Stimulated activated CD4-positive, alpha-beta T cell treated with anti-CD3 and anti-CD28 coated beads, Interleukin-1b, Interleukin-23, amount 100 ng/mL, for 48 hours (primary cell): ENCODE data around the gene ERI2.
"Not testable (repeated sequence)": the region's sequence is repeated elsewhere in the genome, so short reads cannot be mapped to it uniquely, and the experiment has no call there.

Experiments used
- DNase-seq: peaks from one replicate; pipeline ENCODE4 v3.0.0-alpha.2; 2020

The ERI2 gene

GRCh38 chr16:20812510-20812909, 6.2 kb upstream of the ERI2 start:
- DNase-seq, result no peak

GRCh38 chr16:20811889-20812439, 5.7 kb upstream of the ERI2 start:
- DNase-seq, result no peak

DNA sequence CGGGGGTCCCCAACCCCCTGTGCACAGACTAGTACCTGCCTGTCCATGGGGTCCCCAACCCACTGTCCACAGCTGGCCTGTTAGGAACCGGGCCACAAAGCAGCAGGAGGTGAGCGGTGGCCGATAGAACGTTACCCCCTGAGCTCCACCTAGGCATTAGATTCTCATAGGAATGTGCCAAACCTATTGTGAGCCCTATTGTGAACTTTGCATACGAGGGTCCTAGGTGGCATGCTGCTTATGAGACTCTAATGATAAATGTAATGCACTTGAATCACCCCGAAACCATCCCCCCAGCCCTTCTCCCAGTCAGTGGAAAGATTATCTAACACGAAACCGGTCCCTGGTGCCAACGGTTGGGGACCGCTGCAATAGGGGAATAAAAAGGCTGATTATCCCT, 1.6 kb upstream of the ERI2 start:
- DNase-seq, result no peak

DNA sequence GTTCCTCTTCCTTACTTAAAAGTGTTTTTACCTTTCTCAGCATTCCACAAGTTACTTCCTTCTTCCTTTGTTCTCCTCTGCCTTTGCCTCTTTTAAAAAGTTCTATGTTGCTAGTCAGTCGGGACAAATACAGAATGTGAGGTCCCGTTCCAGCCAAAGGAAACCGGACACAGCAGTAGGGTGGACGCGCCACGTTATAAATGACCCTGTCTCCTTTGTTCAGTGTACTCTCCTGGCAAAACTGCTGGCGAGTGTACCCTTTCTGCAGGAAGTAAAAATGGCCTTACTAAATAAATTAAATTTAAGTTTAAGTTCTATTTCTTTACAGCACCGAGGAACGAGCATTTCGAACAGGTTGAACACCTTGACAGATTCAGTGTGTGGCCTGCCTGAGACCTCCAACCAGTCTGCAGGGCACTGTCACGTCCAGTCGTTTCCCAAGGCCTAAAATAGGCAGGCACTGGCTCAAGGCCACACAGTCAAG, 546 bp downstream of the ERI2 start:
- peak; percentile 2 for DNase-seq

DNA sequence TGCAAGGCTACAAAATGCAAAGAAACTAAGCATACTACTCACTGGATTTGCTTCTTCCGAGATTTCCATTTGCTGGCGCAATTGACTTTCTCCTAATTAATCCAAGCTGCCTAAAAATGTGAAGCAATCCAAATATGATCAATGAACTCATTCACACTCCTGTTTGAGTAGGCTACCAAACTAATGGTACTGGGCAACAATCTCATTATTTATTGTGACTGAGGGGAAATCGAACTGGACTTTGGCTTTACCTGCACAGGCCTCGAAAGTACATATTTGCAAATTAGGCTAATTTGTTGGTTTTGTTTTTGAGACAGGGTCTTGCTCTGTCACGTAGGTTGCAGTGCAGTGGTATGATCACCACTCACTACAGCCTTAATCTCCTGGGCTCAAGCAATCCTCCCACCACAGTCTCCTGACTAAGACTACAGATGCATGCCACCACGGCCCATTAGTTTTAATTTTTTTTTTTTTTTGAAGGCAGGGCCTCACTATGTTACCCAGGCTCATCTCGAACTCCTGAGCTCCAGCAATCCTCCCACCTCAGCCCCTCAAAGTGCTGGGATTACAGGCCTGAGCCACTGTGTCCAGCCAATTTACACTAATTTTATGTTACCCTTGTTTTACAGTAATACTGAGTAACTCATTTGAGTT, 2.6 kb downstream of the ERI2 start:
- no peak for DNase-seq

GRCh38 chr16:20803192-20803560, 3.1 kb downstream of the ERI2 start:
- no peak for DNase-seq

- DNase-seq, result no peak
These were observed 5.0 kb downstream of the ERI2 start for GRCh38 chr16:20801278-20801677.

GRCh38 chr16:20799599-20799998, 6.7 kb downstream of the ERI2 start:
- no peak for DNase-seq

DNA sequence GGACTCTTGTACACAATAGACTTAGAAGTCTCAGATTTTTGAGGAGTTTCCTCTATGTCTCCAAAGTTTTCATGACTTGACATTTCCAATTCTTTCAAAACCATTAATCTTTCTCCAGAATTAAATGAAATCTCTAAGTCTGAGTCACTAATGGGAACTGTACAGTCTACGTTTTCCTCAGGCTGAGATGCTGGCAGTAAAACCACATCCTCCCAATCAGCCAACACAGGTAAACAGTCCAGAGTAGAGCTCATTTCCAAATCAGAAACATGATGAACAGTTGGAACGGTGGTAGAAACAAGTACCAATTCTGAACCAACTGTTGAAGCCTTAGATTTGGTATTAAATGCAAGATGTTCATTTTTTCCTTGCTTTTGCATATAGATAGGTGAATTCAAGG, 7.9 kb downstream of the ERI2 start:
- no peak for DNase-seq

DNA sequence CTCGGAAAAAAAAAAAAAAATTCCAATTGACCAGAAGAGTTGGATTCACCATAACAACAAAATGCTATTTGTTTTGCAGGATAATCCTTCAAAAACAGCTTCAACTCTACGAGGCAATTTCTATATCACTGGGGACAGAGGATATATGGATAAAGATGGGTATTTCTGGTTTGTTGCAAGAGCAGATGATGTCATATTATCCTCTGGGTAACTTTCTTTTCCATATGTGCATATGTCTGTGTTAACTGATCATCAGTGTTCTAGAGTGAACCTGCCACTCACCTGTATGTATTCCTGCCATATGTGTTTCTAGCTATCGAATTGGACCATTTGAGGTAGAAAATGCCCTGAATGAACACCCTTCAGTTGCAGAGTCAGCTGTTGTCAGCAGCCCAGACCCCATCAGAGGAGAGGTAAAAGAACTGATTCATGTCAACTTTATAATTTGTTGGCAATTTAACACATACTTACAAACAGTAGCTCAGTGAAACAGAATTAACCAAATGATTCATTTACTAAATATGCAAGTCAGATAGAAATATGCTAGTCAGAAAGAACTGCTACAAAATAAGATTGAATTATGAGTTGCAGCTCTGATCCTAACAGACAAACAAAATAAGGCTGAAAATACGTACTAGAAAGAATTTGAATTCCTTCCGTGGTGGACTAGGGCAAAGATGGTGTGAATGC, 14.2 kb downstream of the ERI2 start:
- DNase-seq, result no peak

GRCh38 chr16:20789130-20789529, 17.1 kb downstream of the ERI2 start:
- DNase-seq, result no peak

GRCh38 chr16:20784204-20784603, 22.1 kb downstream of the ERI2 start:
- no peak for DNase-seq

- DNase-seq, result no peak
These were observed 23.8 kb downstream of the ERI2 start for GRCh38 chr16:20782470-20782869.

DNA sequence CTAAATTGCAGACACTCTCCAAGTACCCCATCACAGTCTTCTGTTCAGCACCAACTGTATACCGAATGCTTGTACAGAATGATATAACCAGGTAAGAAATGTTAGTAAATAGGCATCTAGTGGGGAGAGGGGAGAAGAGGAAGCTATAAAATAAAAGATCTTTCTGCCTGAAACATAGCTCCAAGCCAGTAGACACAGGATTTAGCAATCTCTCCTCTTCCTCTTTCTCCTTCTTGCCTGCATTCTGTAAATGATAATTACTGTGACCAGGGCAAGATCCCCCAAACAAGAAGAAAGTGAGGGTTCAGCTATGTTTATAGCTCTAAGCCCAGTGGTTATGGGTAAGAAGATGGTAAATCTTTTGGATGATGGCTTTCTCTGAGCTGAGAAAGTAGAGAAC, 24.6 kb downstream of the ERI2 start:
- DNase-seq, result no peak

DNA sequence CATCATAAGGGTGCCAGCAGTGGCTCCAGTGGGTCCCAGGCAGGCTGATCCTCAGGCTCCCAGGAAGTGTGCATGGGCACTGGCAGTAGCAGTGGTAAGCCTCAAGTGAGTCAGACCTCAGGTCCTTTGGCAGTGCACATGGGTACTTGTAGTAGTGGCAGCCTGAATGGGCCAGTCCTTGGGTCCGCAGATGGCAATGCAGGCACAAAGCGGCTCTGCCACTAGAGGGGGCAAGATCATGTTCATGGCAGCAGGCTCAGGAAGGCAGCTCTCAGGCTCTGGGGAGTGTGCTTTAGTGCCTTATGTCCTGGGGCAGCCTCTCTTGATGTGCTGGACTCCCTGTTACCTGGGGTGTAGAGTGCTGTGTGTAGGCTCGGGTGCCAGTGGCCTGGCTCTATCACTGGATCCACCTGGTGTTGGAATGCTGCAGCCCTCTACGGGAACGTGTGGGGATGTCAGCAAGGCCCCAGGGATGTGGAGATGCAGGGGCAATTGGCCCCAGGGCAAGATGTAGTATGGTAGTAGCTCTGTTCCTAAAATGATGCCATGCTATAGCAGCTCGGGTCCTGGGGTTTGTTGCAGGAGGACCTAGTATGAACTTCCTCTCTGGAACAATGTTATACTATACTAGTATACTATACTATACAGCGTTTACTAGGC, 31.4 kb downstream of the ERI2 start:
- DNase-seq, result peak; percentile 61

DNA sequence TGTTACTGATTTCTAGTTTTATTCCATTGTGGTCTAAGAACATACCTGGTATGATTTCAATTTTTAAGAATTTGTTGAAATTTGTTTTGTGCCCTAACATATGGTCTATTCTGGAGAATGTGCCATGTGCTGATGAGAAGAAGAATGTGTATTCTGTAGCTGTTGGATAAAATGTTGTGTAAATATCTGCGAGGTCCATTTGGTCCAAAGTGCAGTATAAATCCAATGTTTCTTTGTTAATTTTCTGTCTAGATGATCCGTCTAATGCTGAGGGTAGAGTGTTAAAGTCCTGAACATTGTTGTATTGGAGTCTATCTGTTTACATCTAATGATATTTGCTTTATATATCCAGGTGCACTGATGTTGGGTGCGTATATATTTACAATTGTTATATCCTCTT, 32.6 kb downstream of the ERI2 start:
- no peak for DNase-seq

DNA sequence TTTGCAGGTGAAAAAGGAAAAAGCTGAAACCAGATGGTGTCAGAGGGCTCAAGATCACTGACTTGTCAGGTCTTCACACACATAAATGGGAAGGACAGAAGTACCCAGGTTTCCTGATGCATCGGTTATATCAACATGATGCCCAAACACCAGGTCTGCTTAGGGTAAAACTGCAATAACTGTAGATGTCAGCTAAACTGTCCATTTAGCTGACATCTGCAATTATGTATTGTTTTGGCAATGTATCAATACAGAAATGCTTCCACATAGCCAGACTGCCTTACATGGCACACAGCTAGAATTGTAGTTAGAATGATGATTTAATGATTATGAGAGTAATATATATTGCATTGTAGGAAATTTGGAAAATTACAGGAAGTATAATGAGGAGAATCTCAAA, 37.5 kb downstream of the ERI2 start:
- DNase-seq, result no peak

DNA sequence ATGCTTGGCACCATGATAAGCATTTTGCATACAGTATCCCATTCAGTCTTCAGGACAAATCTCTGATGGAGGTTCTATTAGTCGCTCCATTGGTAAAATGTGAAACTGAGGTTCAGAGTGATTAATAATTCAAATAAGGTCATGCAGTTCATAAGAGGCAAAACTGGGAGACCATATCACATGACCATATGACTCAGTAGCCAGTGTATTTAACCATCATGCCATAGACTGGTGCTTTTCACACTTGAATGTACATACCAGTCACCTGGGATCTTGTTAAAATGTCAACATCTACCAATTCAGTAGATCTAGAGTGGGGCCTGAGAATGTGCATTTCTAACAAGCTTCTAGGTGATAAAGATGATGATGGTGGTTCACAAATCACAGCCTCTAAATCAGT, 38.2 kb downstream of the ERI2 start:
- no peak for DNase-seq

DNA sequence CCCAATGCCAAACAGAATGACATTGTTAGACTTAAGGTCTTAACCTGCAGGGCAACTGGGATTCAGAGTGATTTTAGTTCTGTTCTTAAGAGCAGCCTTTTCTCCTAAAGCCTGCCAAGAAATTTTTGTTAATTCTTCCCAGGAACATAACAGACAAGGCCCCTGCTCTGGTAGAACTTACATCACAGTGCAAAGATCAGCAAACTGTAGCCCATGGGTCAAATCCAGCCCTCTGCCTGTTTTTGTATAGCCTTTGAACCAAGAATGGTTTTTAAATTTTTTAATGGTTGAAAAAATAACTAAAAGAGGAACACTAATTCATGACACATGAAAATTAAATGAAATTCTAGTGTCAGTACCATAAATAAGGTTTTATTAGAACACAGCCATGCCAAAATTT, 38.7 kb downstream of the ERI2 start:
- no peak for DNase-seq

DNA sequence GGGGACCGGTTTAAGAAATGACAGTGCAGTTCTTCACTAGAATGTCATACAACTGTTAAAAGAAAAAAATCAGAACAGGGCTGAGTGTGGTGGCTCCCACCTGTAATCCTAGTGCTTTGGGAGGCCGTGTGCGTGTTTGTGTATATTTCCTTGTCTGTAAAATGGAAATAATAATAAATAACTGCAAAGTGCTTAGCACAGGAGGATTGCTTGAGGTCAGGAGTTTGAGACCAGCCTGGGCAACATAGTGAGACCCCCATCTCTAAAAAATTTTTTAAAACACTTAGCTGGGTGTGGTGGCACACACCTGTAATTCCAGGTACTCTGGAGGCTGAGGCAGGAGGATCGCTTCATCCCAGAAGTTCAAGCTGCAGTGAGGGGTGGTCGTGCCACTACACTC, 40.0 kb downstream of the ERI2 start:
- no peak for DNase-seq

GRCh38 chr16:20765732-20766131, 40.5 kb downstream of the ERI2 start:
- DNase-seq, result no peak

GRCh38 chr16:20764448-20764847, 41.8 kb downstream of the ERI2 start:
- not testable (repeated sequence) for DNase-seq

DNA sequence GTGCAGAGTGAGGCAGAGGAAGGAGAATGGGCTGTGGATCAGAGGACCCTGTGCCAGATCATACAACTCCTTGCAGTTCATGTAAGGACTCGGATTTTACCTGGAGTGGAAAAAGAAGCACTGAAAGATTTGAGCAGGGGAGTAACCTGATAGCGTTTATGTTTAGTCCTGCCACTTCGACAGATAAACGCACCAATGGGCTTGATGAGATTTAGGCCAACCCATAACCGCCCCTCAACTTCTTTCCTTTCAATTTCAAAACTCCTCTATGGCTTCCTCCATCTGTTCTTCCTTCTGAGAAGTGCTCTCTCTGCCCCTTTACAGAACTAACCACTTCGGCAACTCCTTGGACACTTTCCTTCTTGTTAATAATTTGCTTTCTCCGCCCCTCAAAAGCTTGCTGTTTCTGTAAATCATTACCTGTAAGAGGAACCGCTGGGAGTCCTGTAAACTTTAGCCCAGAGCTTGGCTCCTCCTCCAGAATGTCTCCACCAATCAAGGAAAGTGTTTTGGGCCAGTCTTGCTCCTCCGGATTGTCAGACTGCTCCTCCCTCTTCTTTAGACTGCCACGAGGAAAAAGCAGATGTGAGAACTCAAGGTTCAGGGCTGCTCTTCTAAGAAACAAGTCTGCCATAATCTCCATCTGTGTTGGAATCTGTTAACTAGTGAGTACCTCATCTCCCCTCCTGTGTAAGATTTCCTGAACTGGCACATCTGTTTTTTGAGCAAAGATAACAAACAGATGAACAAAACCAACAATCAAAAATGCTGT, 42.6 kb downstream of the ERI2 start, which contains the start of gene ACSM3:
TSS of gene ACSM3 (plus strand) at position 554 of the 772 bp plus-strand sequence. CDS start 6,021 bp downstream, outside the sequence.
- peak; percentile 59 for DNase-seq
